Activated naive CD4-positive, alpha-beta T cell treated with anti-CD3 and anti-CD28 coated beads, Interleukin-2, amount 50 U/mL, for 72 hours (primary cell): Measurements from ENCODE around the gene FAM78A. TPM values are rescaled to one million over a fixed set of nuclear protein-coding genes. Genes with fewer than 3 reads are reported as not detected.
"Not testable (repeated sequence)": the region's sequence is repeated elsewhere in the genome, so short reads cannot be mapped to it uniquely, and the experiment has no call there.

Experiments used
- ATAC-seq, 2 donors: fragments of 150-1000 bp; cut with Tn5 transposase; 2 replicates each; pipeline ENCODE4 v1.10.0; 2021; ENCODE audit warnings: mild to moderate bottlenecking in 2 of 2, moderate library complexity in 2 of 2
- DNase-seq, 2 donors: peaks; one replicate each; pipeline ENCODE4 v3.0.0; 2021 to 2022; ENCODE audit warnings: low spot score in 2 of 2
- H3K27ac Mint-ChIP-seq, 2 donors: one replicate each; pipeline ENCODE4 v1.8.0; 2022; ENCODE audit warnings: mild to moderate bottlenecking in 2 of 2, mixed read lengths in 2 of 2
- H3K36me3 Mint-ChIP-seq, 2 donors: one replicate each; pipeline ENCODE4 v1.8.0; 2022; ENCODE audit warnings: mixed read lengths in 2 of 2
- H3K9me3 Mint-ChIP-seq, 2 donors: one replicate each; pipeline ENCODE4 v1.8.0; 2022; ENCODE audit warnings: mixed read lengths in 2 of 2
- total RNA-seq, 2 donors: library from RNA; stranded (reverse); gene quantifications; one replicate each; pipeline ENCODE4 v1.2.3, GENCODE V29; 2022

Gene FAM78A
- total RNA-seq, 2 donors from 2014 or later = 23.0 to 45.7 TPM

DNA sequence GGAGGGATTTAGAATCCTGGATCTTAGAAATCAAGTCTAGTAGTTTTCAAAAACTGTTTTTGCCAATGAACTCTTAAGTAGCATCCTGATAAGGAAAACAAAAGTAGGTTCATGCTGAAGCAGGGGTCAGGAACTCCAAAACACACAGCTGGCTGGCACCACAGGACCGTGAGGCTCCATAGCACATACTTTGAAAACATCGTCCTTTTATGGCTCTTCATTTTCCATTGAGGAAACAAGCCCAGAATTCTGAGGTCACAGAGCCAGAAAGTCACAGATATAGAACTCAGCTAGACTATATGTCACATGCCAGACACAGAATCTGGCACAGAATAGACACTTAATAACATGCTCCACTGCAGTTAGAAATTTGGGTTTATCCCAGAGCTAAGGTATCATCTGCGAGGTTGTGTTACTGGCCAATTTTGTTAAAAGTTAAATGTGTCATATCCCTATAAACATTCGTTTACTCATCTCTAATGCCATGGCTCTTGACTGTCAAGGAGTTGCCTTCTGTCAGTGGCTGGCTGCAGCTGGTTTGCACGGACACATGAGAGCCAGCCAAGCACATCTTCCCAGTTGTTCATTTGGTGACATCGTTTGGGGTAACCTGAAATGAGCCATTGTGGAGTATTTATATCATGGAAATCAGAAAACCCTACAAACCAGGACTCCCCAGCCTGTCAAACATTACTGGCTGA is 58.8 kb downstream of the FAM78A start:
- no peak for DNase-seq
- Mint-ChIP-seq H3K9me3 (no peaks in the 10 kb centered on the region), H3K27ac (peak overlapping the region in 1 of 2 donors; percentile 44), H3K36me3 (peaks cover 6 to 12% of the 10 kb centered on the region in 2 donors)
- ATAC-seq = no peak

- no peaks in the 10 kb centered on the region for H3K9me3 Mint-ChIP-seq
- H3K27ac Mint-ChIP-seq = peak overlapping the region in 1 of 2 donors; percentile 51
- ATAC-seq (no peak), DNase-seq (no peak)
- H3K36me3 Mint-ChIP-seq = peaks cover 13 to 16% of the 10 kb centered on the region in 2 donors
Observed at GRCh38 chr9:131216806-131217205, 59.5 kb downstream of the FAM78A start.

- peaks cover 0 to 10% of the 10 kb centered on the region in 2 donors for H3K9me3 Mint-ChIP-seq
- no peak overlapping the region for H3K27ac Mint-ChIP-seq
- peaks cover 32 to 36% of the 10 kb centered on the region in 2 donors for H3K36me3 Mint-ChIP-seq
- ATAC-seq = no peak
- DNase-seq = no peak
Observed at GRCh38 chr9:131214876-131215275, 61.4 kb downstream of the FAM78A start.

GRCh38 chr9:131214286-131214856 is 61.9 kb downstream of the FAM78A start:
- Mint-ChIP-seq H3K9me3 (peaks cover 0 to 10% of the 10 kb centered on the region in 2 donors), H3K27ac (no peak overlapping the region), H3K36me3 (peaks cover 37 to 41% of the 10 kb centered on the region in 2 donors)
- no peak for DNase-seq
- ATAC-seq = no peak

DNA sequence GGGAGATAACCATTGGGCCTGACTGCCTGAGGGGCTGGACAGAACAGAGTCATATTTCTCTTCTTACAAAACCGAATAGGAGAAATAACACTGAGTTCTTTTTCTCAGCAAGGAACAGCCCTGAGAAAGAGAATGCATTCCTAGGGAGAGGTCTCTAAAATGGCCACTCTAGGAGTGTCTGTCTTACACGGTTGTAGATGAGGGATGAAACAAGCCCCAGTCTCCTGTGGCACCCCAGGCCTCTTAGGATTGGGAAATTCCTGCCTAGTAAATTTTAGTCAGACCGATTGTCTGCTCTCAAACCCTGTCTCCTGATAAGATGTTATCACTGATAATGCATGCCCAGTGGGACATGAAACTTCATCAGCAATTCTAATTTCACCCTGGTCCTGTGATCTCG is 64.4 kb downstream of the FAM78A start:
- not testable (repeated sequence) for DNase-seq, ATAC-seq, H3K9me3 Mint-ChIP-seq, H3K27ac Mint-ChIP-seq
- H3K36me3 Mint-ChIP-seq = peaks cover 40 to 53% of the 10 kb centered on the region in 2 donors

Other genes with a start within 250 kb of the FAM78A start
- 1 to 10 TPM in 1 of 2 donors, under 1 TPM in 1; 0.61 to 3.1 TPM for gene AIF1L, start 180.0 kb downstream of the FAM78A start, total RNA-seq
- 10 to 100 TPM; 46.4 to 75.5 TPM for gene NUP214, start 150.9 kb downstream of the FAM78A start, total RNA-seq
- gene PLPP7, start 13.2 kb upstream of the FAM78A start, total RNA-seq = under 1 TPM; 0.14 to 0.37 TPM
- gene PRRC2B, start 117.6 kb upstream of the FAM78A start, total RNA-seq = 100 to 1,000 TPM; 138 to 160 TPM
- gene POMT1, start 226.4 kb upstream of the FAM78A start, total RNA-seq = 10 to 100 TPM; 49.6 to 73.4 TPM